Sigmoid colon (tissue), 7 donors: ENCODE data around the gene TESPA1. TPM values are rescaled to one million over a fixed set of nuclear protein-coding genes. Genes with fewer than 3 reads are reported as not detected.

ENCODE experiments used
- DNase-seq: peaks from one replicate; pipeline ENCODE4 v3.0.0-alpha.2; 2019
- H3K27ac ChIP-seq, 4 donors: fragments of 200-600 bp; sonication (generic); one replicate each; pipeline ENCODE4 v1.5.1; 2016 to 2019; ENCODE audit warnings: mild to moderate bottlenecking in 1 of 4
- H3K27me3 ChIP-seq, 3 donors: fragments of 200-600 bp; sonication (generic); one replicate each; pipeline ENCODE4 v1.5.1; 2019; ENCODE audit warnings: mild to moderate bottlenecking in 1 of 3
- H3K36me3 ChIP-seq, 4 donors: fragments of 200-600 bp; sonication (generic); one replicate each; pipeline ENCODE4 v1.5.1; 2016 to 2019
- H3K4me1 ChIP-seq, 4 donors: fragments of 200-600 bp; sonication (generic); one replicate each; pipeline ENCODE4 v1.5.1; 2017 to 2019
- H3K4me3 ChIP-seq, 4 donors: fragments of 200-600 bp; sonication (generic); one replicate each; pipeline ENCODE4 v1.5.1; 2017 to 2019; ENCODE audit warnings: mild to moderate bottlenecking in 2 of 4, moderate library complexity in 1 of 4
- H3K9me3 ChIP-seq, 4 donors: fragments of 200-600 bp in 3 of 4; sonication (generic) in 3 of 4; one replicate each; pipeline versions ENCODE4 v1.5.1 to v1.6.1; 2013 to 2019
- EP300 ChIP-seq, 4 donors: sonication (generic); formaldehyde crosslinking; IDR thresholded peaks; one replicate each; pipeline ENCODE4 v1.6.1; 2017; ENCODE audit warnings: antibody characterized with exemption in 4 of 4
- POLR2A ChIP-seq, 2 donors: fragments of 450-650 bp; IDR thresholded peaks; one replicate each; pipeline ENCODE4 v1.6.1; 2016; ENCODE audit warnings: antibody characterized with exemption in 2 of 2, mild to moderate bottlenecking in 2 of 2, moderate library complexity in 2 of 2
- POLR2AphosphoS5 ChIP-seq, 4 donors: sonication (generic); formaldehyde crosslinking; IDR thresholded peaks; one replicate each; pipeline ENCODE4 v1.6.1; 2017; ENCODE audit warnings: antibody characterized with exemption in 4 of 4
- WGBS, 2 donors: extraction: QIAGEN DNeasy Blood & Tissue Kit; methylation state at CpG; one replicate each; pipeline ENCODE4 v1.1.7; 2013; 5-methylcytosine and 5-hydroxymethylcytosine counted together
- intact Hi-C: fragments of 100-400 bp; cut with DNase I; formaldehyde crosslinking; loops from one replicate; pipeline ENCODE4 v1.15.1; 2023
- polyA plus RNA-seq, 3 donors: library from polyadenylated mRNA; stranded (reverse); fragments of 200-250 nt; gene quantifications; one replicate each; pipeline ENCODE4 v1.2.3, GENCODE V29; 2013
- total RNA-seq, 4 donors: library from RNA; depleted of rRNA; stranded (reverse); fragments of >200 nt; gene quantifications; one replicate each; pipeline ENCODE4 v1.1.0, GENCODE V29; 2016
- TF ChIP-seq, protein P1 (sequence below), 4 experiments: fragments of 450-650 bp in 3 of 4; fragments of 200-600 bp in 1 of 4; IDR thresholded peaks; one replicate each; pipeline ENCODE4 v1.5.1; 2016 to 2019; ENCODE audit warnings: antibody characterized with exemption in 4 of 4, mild to moderate bottlenecking in 3 of 4, moderate library complexity in 2 of 4
- donor health status: healthy with polysubstance abuse.
- donor health status: Bipolar disorder and iron deficiency.
- donor health status: healthy.

The TESPA1 gene
- total and polyA plus RNA-seq, 7 donors: 0.23 to 10.3 (median 1.8) TPM

DNA sequence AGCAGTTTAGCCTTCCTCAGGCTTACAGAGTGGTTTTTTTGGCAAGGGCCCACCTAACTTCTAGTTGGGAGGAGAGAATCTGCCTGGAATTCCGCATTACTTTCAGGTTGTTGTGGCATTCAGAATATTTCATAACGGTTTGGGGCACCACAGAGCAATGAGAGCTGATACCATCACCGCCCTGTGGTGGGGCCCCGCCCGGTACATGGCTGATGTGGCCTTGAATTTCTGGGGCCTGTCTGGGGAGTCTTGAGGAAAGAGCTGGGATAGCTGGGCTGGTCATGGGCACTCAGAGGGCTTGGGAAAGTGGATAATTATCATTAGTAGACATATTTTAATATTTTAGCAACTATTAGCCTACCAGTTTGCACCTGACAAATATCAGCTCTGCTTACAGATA is 4.2 kb downstream of the TESPA1 start:
- Histone ChIP-seq H3K4me3 (no peak overlapping the region), H3K9me3 (no peaks in the 10 kb centered on the region), H3K4me1 (no peaks in the 10 kb centered on the region), H3K27me3 (no peaks in the 10 kb centered on the region), H3K27ac (no peak overlapping the region), H3K36me3 (no peaks in the 10 kb centered on the region)
- no peak for DNase-seq
- WGBS, 2 donors: 70 to 78% methylated on average over 5 of the region's 5 CpGs
- intact Hi-C loops: no loop called here
- TF ChIP-seq POLR2AphosphoS5 (IDR thresholded peaks at IDR 0.05) (no peak), POLR2A (IDR thresholded peaks at IDR 0.05) (no peak), EP300 (IDR thresholded peaks at IDR 0.05) (no peak)
- TF ChIP-seq, protein P1, sequence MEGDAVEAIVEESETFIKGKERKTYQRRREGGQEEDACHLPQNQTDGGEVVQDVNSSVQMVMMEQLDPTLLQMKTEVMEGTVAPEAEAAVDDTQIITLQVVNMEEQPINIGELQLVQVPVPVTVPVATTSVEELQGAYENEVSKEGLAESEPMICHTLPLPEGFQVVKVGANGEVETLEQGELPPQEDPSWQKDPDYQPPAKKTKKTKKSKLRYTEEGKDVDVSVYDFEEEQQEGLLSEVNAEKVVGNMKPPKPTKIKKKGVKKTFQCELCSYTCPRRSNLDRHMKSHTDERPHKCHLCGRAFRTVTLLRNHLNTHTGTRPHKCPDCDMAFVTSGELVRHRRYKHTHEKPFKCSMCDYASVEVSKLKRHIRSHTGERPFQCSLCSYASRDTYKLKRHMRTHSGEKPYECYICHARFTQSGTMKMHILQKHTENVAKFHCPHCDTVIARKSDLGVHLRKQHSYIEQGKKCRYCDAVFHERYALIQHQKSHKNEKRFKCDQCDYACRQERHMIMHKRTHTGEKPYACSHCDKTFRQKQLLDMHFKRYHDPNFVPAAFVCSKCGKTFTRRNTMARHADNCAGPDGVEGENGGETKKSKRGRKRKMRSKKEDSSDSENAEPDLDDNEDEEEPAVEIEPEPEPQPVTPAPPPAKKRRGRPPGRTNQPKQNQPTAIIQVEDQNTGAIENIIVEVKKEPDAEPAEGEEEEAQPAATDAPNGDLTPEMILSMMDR (IDR thresholded peaks at IDR 0.05): no peak

DNA sequence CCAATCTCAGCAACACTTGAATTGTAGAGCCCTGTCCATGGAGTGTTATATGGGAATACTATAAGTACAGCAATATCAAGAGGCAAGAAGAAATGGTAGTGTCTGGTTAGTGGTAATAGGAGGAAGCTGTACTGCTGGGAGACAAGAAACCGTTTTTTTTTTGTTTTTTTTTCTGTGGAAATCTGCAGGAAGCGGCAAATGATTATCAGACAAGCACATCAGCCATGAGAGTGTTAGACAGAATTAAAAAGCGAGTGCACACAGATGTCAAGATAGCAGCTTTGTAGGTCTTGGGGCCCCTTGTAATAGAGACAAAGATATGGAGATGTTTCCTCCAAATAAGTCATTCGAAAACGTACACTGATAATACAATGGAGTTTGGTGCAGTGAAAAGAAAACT is 6.7 kb downstream of the TESPA1 start:
- no peak for DNase-seq
- H3K36me3 ChIP-seq: no peaks in the 10 kb centered on the region
- no peak for TF ChIP-seq POLR2AphosphoS5 (IDR thresholded peaks at IDR 0.05)
- TF ChIP-seq POLR2A (IDR thresholded peaks at IDR 0.05): no peak
- TF ChIP-seq, protein P1 (IDR thresholded peaks at IDR 0.05): no peak
- TF ChIP-seq EP300 (IDR thresholded peaks at IDR 0.05): no peak
- 61 to 79% methylated on average over 5 of the region's 5 CpGs for WGBS, 2 donors
- intact Hi-C loops: no loop called here
- H3K4me1 ChIP-seq: no peaks in the 10 kb centered on the region
- H3K27ac ChIP-seq: no peak overlapping the region
- no peaks in the 10 kb centered on the region for H3K27me3 ChIP-seq
- H3K9me3 ChIP-seq: no peaks in the 10 kb centered on the region
- H3K4me3 ChIP-seq: no peak overlapping the region

DNA sequence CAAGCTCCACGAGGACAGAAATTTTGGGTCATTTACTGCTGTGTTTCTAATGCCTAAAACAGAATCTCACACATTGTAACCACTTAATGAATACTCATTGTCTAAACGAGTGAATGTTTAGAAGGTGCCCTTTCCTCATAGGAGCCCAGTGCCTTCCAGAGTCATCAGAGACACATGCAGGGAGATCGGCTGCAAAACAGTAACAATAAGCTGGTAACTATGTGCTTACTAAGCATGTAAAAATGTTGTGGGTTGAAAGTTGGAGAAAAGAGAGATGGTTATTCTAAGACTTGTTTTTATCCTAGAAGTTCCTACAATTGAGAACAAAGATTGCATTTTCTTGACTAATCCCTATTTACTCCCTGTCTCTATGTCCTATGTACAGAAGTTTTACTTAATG is 7.4 kb downstream of the TESPA1 start:
- Histone ChIP-seq H3K27ac (no peak overlapping the region), H3K4me1 (no peaks in the 10 kb centered on the region), H3K36me3 (no peaks in the 10 kb centered on the region), H3K4me3 (no peak overlapping the region), H3K9me3 (no peaks in the 10 kb centered on the region), H3K27me3 (no peaks in the 10 kb centered on the region)
- no peak for DNase-seq
- intact Hi-C loops: no loop called here
- TF ChIP-seq EP300 (IDR thresholded peaks at IDR 0.05) (no peak), POLR2A (IDR thresholded peaks at IDR 0.05) (no peak), POLR2AphosphoS5 (IDR thresholded peaks at IDR 0.05) (no peak)
- TF ChIP-seq, protein P1 (IDR thresholded peaks at IDR 0.05): no peak
- 55 to 59% methylated on average over 3 of the region's 3 CpGs for WGBS, 2 donors

DNA sequence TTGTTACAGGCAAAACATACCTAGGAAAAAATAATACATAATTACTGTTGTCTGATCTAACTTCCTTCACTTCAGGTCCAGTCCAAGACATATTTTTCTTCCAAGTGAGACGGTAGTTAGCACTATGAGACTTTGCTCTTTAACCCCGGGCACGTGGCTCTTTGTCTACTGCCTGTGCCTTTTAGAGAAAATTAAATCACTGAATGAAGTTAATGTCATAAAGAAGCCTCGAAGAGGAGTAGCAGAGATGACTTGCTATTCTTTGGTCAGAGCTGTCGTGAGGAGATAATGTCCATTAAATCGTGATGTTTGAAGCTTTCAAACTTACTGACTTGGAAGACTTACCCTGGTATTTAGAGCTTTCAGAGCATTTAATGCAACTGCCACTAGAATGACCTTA is 8.7 kb downstream of the TESPA1 start:
- DNase-seq: no peak
- 15 to 52% methylated on average over 6 of the region's 6 CpGs for WGBS, 2 donors
- Histone ChIP-seq H3K36me3 (no peaks in the 10 kb centered on the region), H3K27me3 (no peaks in the 10 kb centered on the region), H3K4me1 (no peaks in the 10 kb centered on the region), H3K27ac (no peak overlapping the region), H3K4me3 (no peak overlapping the region), H3K9me3 (no peaks in the 10 kb centered on the region)
- intact Hi-C loops: no loop called here
- TF ChIP-seq, protein P1 (IDR thresholded peaks at IDR 0.05): no peak
- TF ChIP-seq POLR2A (IDR thresholded peaks at IDR 0.05) (no peak), POLR2AphosphoS5 (IDR thresholded peaks at IDR 0.05) (no peak), EP300 (IDR thresholded peaks at IDR 0.05) (no peak)

DNA sequence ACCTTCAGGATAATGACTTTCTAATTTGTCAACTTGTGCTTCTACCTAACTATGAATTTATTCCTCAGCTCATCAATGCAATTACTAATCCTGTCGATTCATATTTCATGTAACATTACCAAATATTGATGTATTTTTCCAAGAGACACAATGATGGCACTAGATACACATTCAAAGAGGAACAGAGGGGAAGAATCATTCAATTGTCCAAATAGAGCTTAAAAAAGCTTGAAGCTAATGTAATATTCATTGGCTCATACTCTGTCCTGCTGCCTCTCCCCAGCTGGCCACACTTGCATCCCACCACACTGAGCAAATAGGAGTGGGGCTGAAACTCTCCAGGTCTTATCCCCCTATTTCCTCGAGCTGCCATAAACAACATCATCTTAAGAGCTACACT is 9.3 kb downstream of the TESPA1 start:
- TF ChIP-seq EP300 (IDR thresholded peaks at IDR 0.05) (no peak), POLR2A (IDR thresholded peaks at IDR 0.05) (no peak)
- TF ChIP-seq, protein P1 (IDR thresholded peaks at IDR 0.05): no peak
- intact Hi-C loops: no loop called here

More for the DNA sequence above, 9.3 kb downstream of the TESPA1 start:
- WGBS, 2 donors: 79 to 84% methylated on average over 2 of the region's 2 CpGs
- no peaks in the 10 kb centered on the region for H3K36me3 ChIP-seq
- no peaks in the 10 kb centered on the region for H3K4me1 ChIP-seq
- H3K4me3 ChIP-seq: no peak overlapping the region
- no peak for DNase-seq
- no peak overlapping the region for H3K27ac ChIP-seq
- H3K9me3 ChIP-seq: no peaks in the 10 kb centered on the region
- no peaks in the 10 kb centered on the region for H3K27me3 ChIP-seq
